Measurements from ENCODE around the gene CACTIN.

The CACTIN gene

DNA sequence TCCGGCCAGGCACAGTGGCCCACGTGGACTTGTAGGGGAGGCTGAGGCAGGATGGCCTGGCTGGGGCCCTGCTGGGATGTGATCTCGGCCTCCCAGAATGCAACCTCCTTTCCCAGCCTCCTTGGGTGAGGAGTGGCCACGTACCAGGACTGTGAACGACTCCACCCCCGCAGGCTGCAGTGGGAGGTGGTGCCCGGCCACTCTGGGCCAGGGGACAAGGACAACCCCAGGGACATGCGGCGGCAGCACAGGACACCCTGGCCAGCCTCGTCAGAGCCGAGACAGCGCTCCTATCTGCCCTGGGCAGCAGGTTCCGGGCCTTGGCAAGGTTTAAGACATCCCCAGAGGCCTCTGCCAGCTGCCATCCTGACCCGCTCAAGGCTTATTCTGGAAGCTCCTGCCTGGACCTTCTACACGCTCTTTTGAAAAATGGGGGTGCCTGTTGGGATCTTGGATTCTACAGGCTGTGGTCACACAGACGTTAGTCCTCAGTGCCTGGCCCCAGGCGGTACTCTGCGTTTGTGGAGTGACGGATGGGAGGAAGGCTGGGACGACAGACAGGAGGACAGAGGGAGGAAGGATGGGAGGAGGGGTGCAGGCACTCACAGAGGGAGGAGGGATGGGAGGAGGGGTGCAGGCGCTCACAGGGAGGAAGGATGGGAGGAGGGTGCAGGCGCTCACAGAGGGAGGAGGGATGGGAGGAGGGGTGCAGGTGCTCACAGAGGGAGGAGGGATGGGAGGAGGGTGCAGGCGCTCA, 19.9 kb upstream of the CACTIN start:
- DNase-seq (ENCODE audit: low read depth, low spot score) = no peak

- DNase-seq (ENCODE audit: low read depth, low spot score) = no peak
Observed at GRCh38 chr19:3645726-3646125, 19.1 kb upstream of the CACTIN start.

- no peak for DNase-seq (ENCODE audit: low read depth, low spot score)
Observed at GRCh38 chr19:3645067-3645396, 18.4 kb upstream of the CACTIN start.

DNA sequence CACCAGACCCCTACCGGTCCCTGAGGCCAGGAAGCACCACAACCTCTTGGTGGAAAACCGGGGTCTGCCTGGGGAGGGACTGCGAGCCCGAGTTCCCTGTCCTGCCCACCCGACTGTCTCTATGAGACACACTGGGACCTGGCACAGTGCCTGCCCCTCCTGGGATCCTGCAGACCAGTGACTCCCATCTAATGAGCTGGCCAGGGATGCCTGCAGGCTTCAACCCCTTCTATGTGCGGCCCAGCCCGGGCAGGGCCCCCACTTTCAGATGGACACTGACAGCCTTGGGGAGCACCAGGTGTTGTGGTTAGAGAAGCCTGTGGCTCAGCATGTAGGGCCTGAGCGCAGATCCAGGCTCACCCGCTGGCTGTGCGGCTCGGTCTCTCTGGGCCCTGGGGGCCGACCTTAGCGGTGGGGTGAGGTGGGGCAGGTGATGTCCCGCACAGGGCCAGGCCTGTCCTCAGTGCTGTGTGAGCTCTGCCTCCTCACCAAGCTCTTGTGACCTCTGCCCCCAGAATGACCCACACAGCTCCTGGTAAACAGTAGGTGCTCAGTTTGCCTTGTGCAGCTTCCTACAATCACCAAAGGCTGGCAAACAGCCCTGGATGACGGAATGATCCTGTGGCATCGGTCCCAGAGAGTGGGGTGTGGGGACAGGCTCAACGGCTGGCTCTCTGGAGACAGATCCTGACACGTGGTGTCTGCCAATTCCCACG, 17.9 kb upstream of the CACTIN start:
- DNase-seq (ENCODE audit: low read depth, low spot score) = no peak

DNA sequence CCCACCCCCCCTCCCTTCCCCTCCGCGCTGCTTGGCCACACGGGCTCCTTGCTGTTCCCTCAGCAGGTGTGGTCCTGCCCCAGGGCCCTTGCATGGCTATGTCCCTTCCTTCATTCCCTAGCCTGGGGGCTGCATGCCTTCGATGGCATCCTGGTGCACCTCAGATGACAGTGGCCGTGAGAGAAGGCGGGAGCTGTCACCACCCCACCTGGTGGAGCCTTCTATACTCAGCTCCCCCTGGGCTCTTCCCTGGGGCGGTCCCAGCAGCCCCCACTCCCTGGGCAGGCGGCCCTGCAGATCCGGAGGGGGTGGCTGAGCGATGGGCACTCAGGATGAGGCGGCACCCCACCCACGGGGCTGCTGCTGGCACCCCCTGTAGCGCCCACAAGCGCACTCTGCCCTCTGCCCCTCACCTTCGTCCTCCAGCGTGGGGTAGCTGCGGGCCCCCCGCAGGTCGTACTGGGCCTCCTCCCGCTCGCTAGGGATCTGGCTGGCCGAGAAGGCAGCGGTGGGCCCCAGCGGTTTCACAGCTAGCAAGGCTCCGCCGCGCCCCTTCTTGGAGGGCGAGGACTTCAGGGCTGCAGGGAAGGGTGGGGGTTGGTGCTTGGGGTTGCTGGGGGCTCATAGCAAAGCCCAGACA, 17.2 kb upstream of the CACTIN start:
- no peak for DNase-seq (ENCODE audit: low read depth, low spot score)

GRCh38 chr19:3642987-3643673, 16.5 kb upstream of the CACTIN start:
- no peak for DNase-seq (ENCODE audit: low read depth, low spot score)

DNA sequence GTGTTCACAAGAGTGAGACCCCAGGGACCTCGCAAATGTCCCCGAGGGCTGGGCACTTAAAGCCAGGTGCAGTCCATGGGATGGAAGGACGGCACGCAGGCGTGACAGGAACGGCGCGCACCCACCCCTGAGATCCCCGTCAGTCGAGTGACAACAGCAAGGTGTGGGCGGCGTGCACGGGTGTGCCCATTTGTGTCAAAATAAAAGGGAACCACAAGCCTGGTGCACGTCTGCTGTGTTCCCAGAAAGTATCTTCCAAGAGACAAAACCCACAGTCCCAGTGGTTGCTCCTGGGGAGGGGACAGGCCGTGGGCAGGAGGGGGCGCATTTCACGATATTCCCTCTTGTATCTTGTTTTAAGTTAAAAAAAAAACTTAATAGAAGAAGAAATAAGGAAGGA, 15.7 kb upstream of the CACTIN start:
- DNase-seq (ENCODE audit: low read depth, low spot score) = no peak

DNA sequence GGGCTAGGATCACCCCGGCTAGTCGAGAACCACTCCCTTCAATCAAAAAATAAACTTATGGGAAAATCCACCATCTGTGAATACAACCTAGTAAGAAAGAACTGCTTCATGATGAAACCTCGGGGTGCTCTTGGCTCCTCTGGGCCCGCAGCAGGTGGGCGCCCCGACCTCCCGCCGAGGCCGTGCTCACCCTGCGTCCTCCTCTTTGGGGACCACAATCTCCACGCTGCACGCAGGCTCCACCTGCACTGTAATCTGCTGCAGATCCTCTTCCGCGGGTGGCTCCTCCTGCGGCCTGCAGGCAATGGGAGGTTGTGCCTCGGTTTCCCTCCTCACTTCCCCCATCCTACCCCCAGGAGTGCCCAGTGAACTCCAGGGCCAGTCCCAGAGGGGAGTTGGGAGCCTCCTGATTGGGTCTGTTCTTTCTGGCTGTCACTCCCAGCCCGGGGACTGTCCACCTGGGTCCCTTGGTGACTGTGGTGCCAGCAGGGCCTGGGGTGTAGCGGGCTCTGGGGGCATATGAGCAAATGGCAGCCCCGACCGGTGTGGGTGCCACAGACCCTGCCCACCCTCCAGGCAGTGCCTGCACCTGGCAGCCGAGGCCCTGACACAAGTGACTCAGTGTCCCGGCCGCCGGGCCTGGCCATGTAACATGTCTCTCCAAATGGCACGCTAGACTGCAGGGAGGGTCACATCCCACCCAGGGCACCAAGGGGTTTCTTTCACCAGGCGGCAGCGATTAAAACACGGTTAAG, 15.1 kb upstream of the CACTIN start:
- DNase-seq (ENCODE audit: low read depth, low spot score) = no peak

DNA sequence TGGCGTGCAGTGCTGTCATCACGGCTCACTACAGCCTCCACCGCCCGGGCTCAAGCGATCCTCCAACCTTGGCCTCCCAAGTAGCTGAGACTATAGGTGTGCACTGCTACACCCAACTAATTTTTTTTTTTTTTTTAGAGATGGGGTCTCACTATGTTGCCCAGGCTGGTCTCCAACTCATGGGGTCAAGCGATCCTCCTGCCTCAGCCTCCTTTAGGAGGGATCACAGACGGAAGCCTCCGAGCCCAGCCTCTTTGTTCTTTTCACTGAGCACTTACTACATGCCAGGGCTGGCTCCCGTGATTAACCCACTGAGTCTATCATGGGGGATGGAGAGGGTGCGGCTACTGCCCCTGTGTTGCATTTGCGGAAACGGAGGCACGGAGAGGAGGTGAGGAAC, 12.9 kb upstream of the CACTIN start:
- DNase-seq (ENCODE audit: low read depth, low spot score) = no peak

DNA sequence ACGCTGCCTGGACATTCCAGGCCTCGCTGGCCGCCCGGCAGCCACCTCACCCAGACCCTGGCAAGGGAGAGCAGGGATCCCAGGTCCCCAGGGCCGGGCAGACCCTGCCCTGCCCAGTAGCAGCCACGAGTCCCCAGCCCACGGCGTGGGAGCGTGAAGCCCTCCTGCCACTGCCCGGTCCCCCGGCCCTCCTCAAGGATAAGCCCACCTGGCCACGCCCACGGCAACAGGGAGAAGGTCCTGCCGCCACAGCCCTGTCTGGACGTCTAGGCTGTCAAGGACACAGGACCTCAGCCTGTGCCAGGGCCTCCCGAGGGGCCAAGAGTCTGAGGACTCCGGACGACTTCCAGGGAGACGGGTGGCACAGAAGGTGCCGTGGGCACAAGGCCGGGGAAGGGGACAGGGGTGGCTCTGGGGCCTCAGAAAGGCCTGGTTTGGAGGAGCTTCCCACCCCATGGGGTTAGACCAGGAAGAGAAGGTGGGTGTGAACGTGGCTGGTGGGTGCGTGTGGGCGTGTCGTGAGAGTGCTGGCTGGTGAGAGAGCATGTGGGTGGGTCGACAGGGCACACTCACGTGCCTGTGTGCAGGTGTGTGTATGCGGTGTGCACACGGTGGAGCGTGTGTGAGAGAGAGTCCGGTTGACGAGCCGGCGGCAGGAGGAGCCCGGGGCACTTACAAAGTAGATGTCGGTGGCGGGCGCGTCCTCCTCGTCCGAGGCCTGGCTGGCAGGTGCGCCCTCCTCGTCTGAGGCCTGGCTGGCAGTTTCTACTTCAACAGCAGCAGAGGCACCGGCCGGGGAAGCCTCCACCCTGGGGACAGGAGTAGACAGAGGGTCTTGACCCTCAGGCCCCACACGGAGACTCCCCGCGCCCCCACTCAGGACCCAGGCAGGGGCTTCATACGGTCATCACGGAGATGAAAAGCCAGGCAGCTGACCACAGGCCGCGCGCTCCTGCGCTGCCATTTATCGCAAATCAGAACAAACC, 11.9 kb upstream of the CACTIN start:
- no peak for DNase-seq (ENCODE audit: low read depth, low spot score)

- DNase-seq (ENCODE audit: low read depth, low spot score) = no peak
Observed at GRCh38 chr19:3637621-3638020, 11.0 kb upstream of the CACTIN start.

- no peak for DNase-seq (ENCODE audit: low read depth, low spot score)
Observed at GRCh38 chr19:3636962-3637361, 10.4 kb upstream of the CACTIN start.

GRCh38 chr19:3636506-3636905, 9.9 kb upstream of the CACTIN start:
- no peak for DNase-seq (ENCODE audit: low read depth, low spot score)

DNA sequence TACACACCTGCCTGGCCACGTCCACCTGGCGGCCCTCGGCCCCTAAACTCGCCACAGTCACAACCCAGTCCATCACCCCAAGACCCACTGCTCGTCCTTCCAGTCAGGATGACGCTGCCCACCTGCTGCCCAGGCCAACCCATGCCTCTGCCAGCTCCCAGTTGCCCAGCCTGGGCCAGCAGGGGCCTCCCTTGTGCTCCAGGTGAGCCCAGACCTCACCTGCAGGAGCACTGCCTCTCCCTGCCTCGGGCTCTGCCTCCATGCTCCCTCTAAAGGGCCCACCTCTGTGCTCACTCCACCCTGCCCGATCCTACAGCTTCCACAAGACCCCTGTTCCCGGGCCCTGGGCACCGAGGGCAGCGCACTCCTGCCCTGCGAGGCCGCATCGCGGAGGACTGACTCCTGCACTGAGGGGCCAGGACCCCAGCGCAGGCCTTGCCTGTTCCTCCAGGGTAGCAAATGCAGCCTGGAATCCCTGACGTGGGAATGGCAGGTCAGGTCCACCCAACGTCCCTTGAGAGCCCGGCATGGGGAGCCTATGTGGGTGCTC, 8.0 kb upstream of the CACTIN start:
- DNase-seq (ENCODE audit: low read depth, low spot score) = no peak

GRCh38 chr19:3633559-3633988, 7.0 kb upstream of the CACTIN start:
- DNase-seq (ENCODE audit: low read depth, low spot score) = no peak

GRCh38 chr19:3632739-3633558, 6.4 kb upstream of the CACTIN start:
- DNase-seq (ENCODE audit: low read depth, low spot score) = no peak

- DNase-seq (ENCODE audit: low read depth, low spot score) = no peak
Observed at GRCh38 chr19:3632098-3632497, 5.5 kb upstream of the CACTIN start.

DNA sequence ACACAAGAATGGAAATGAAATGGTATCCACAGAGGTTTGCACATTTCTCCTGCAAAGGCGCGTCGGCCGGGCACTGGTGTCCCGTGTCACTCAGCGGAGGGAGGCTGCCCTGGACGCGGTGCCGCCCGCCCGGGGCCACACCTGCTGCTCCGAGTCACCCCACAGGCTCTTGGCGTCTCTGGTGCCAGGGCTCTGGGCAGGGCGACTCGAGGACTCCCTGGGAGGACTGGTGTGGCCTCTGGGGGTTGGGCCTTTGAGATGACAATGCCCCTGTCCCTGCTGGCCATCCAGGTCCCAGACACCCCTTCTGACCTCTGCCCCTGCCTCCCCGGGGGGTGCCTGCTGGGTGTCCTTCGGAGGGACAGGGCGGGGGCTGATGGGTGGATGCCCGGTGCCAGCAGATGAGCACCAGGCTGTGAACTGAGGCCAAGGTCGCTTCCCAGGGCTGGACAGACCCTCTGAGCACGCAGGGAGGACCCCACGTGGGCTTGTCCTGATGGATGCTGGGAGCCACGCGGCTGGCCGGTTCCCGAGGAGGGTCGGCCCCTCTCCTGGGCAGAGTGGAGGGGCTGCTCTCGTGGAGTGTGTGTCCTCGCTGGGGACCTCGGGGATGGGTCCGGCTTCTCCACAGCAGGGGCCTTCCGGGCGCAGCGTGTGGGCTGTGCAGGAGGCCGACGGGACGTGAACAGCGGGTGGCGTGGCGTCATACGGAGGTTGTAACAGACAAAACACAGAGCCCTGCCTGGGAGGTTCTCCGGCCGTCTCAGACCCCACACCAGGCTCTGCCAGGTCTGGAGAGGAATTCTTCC, 4.7 kb upstream of the CACTIN start:
- DNase-seq (ENCODE audit: low read depth, low spot score) = no peak
